K562 (cell line): ENCODE results near the gene TEX50. TPM values are rescaled to one million over a fixed set of nuclear protein-coding genes. Genes with fewer than 3 reads are reported as not detected.
A peak's percentile ranks its signal among the peaks of the same experiment; 100 is the strongest.

Experiments used
- ATAC-seq: fragments of 200-7000 bp; cut with Tn5 transposase; 3 replicates; pipeline ENCODE4 v1.9.1; 2020; ENCODE audit warnings: moderate library complexity
- BruUV-seq: library from RNA; stranded (reverse); fragments of 400-500 nt; replicated peaks from 2 replicates; lab custom pipeline; 2021; lab: Mats Ljungman, UMichigan
- CTCF ChIA-PET: fragments of 300-600 bp; formaldehyde crosslinking; extraction: SDS; loops from one replicate; lab custom pipeline; 2021; ENCODE audit warnings: low intra/inter-chr PET ratio; lab: Yijun Ruan, JAX
- POLR2A ChIA-PET: fragments of 300-600, 350-650 bp; sonication (Branson Sonifier 250); formaldehyde crosslinking; extraction: SDS; loops from one replicate; lab custom pipeline; 2021; ENCODE audit warnings: antibody characterized with exemption, inconsistent platforms; lab: Yijun Ruan, JAX
- DNase-seq, 4 experiments: peaks; one replicate each; pipeline versions ENCODE4 v3.0.0 to v3.0.0-alpha.2; 2011 to 2018; ENCODE audit warnings: low spot score in 3 of 4, mixed read lengths in 3 of 4; ENCODE audit errors: extremely low read depth in 1 of 4
- FAIRE-seq: peaks from 2 replicates; lab custom pipeline; 2011; peaks lifted over from hg19 to GRCh38; lab: Jason Lieb, UNC
- H2AFZ ChIP-seq: 2 replicates; pipeline ENCODE4 v1.6.0; 2011; ENCODE audit warnings: low read depth, low read length, control low read depth, inconsistent platforms
- H3K27ac ChIP-seq: fragments of 200-600 bp; 3 replicates; pipeline ENCODE4 v1.8.0; 2011; ENCODE audit warnings: low read depth, mild to moderate bottlenecking, control low read depth, inconsistent platforms, low read length, moderate library complexity, mixed read lengths; ENCODE audit errors: extremely low read depth
- H3K27me3 ChIP-seq, 2 experiments: fragments of 300-600 bp in 1 of 2; 2 replicates in 1 of 2; 3 replicates in 1 of 2; pipeline versions ENCODE4 v1.6.0 to v1.8.0; 2011; ENCODE audit warnings: inconsistent platforms in 2 of 2, low read length in 2 of 2, mild to moderate bottlenecking in 1 of 2, mixed read lengths in 1 of 2, moderate library complexity in 1 of 2; ENCODE audit not compliant: control insufficient read depth in 2 of 2, insufficient read depth in 2 of 2
- H3K36me3 ChIP-seq: fragments of 300-600 bp; 3 replicates; pipeline ENCODE4 v1.8.0; 2011; ENCODE audit warnings: mild to moderate bottlenecking, low read length, inconsistent platforms; ENCODE audit not compliant: control insufficient read depth, insufficient read depth
- H3K4me1 ChIP-seq, 2 experiments: fragments of 200-600 bp in 1 of 2; replicated peaks in 1 of 2; 2 replicates in 1 of 2; 3 replicates in 1 of 2; pipeline versions ENCODE4 v1.5.1 to v1.8.0; 2011; ENCODE audit warnings: inconsistent platforms in 2 of 2, low read length in 2 of 2, mild to moderate bottlenecking in 1 of 2, mixed read lengths in 1 of 2, moderate library complexity in 1 of 2; ENCODE audit not compliant: control insufficient read depth in 2 of 2, insufficient read depth in 2 of 2
- H3K4me2 ChIP-seq: 2 replicates; pipeline ENCODE4 v1.6.1; 2011; ENCODE audit warnings: low read length, control low read depth, inconsistent platforms, mixed read lengths; ENCODE audit not compliant: insufficient read depth
- H3K4me3 ChIP-seq: fragments of 200-600 bp; sonication (generic), shearing (Covaris generic); 2 replicates; pipeline ENCODE4 v1.5.1; 2016; ENCODE audit warnings: control low read depth, inconsistent platforms
- H3K79me2 ChIP-seq: fragments of 200-600 bp; 3 replicates; pipeline ENCODE4 v1.8.0; 2011; ENCODE audit warnings: low read length, inconsistent platforms; ENCODE audit not compliant: control insufficient read depth, insufficient read depth
- H3K9ac ChIP-seq, 2 experiments: 2 replicates each; pipeline versions ENCODE4 v1.6.0 to v1.6.1; 2011; ENCODE audit warnings: low read depth in 2 of 2, low read length in 2 of 2, control low read depth in 1 of 2, inconsistent platforms in 1 of 2, mild to moderate bottlenecking in 1 of 2, mixed read lengths in 1 of 2; ENCODE audit not compliant: insufficient read depth in 1 of 2
- H3K9me1 ChIP-seq: one replicate; pipeline ENCODE4 v1.6.0; 2011; ENCODE audit warnings: inconsistent platforms, mild to moderate bottlenecking, low read length, moderate library complexity; ENCODE audit not compliant: control insufficient read depth, insufficient read depth
- H3K9me3 ChIP-seq: replicated peaks from 2 replicates; pipeline ENCODE4 v1.5.1; 2011; ENCODE audit warnings: low read depth, low read length, inconsistent platforms; ENCODE audit not compliant: control insufficient read depth, insufficient read depth
- H4K20me1 ChIP-seq: replicated peaks from 2 replicates; pipeline ENCODE4 v1.6.1; 2011; ENCODE audit warnings: low read length, inconsistent platforms, mixed read lengths; ENCODE audit not compliant: control insufficient read depth, insufficient read depth
- BRF2 ChIP-seq: IDR thresholded peaks from 3 replicates; pipeline ENCODE4 v1.6.1; 2011; ENCODE audit warnings: borderline replicate concordance, mild to moderate bottlenecking; ENCODE audit not compliant: insufficient read length, insufficient read depth
- CAMTA2 ChIP-seq: fragments of 250-450 bp; sonication (Bioruptor Pico); conservative IDR thresholded peaks from 2 replicates; pipeline ENCODE4 v1.5.1; 2022
- CBX3 ChIP-seq, 2 experiments: IDR thresholded peaks; 1 replicate in 1 of 2; 2 replicates in 1 of 2; pipeline ENCODE4 v1.6.1; 2012; ENCODE audit warnings: inconsistent platforms in 2 of 2, low read length in 2 of 2, borderline replicate concordance in 1 of 2, control low read depth in 1 of 2
- ESRRA ChIP-seq: fragments of 450-650 bp; IDR thresholded peaks from 2 replicates; pipeline ENCODE4 v1.6.1; 2014; ENCODE audit warnings: low read depth, mild to moderate bottlenecking, moderate library complexity, borderline replicate concordance
- GATA2 ChIP-seq: sonication (generic); formaldehyde crosslinking; IDR thresholded peaks from 2 replicates; pipeline ENCODE4 v1.4.0; 2020; ENCODE audit warnings: mild to moderate bottlenecking, missing genetic modification reagents
- MAFF ChIP-seq: IDR thresholded peaks from 2 replicates; pipeline ENCODE4 v1.6.1; 2012; ENCODE audit warnings: low read length, improper control_type of control experiment
- NUFIP1 ChIP-seq: fragments of 450-650 bp; IDR thresholded peaks from 2 replicates; pipeline ENCODE4 v1.6.1; 2018; ENCODE audit not compliant: partially characterized antibody
- RCOR1 ChIP-seq, 2 experiments: IDR thresholded peaks; 2 replicates each; pipeline ENCODE4 v1.6.1; 2012; ENCODE audit warnings: low read depth in 2 of 2, low read length in 2 of 2, borderline replicate concordance in 1 of 2, improper control_type of control experiment in 1 of 2
- RFX7 ChIP-seq: fragments of 250-450 bp; sonication (Bioruptor Pico); IDR thresholded peaks from 2 replicates; pipeline ENCODE4 v1.5.1; 2021; ENCODE audit warnings: mild to moderate bottlenecking
- SIN3A ChIP-seq, 2 experiments: fragments of 150-350 bp in 1 of 2; IDR thresholded peaks; 2 replicates each; pipeline ENCODE4 v1.6.1; 2011 to 2016; ENCODE audit warnings: borderline replicate concordance in 2 of 2, low read depth in 2 of 2, low read length in 2 of 2, mild to moderate bottlenecking in 2 of 2, moderate library complexity in 2 of 2; ENCODE audit not compliant: control insufficient read depth in 1 of 2
- SPI1 ChIP-seq: IDR thresholded peaks from 2 replicates; pipeline ENCODE4 v1.6.1; 2011; ENCODE audit warnings: low read depth, low read length, control low read depth, borderline replicate concordance
- SRSF7 ChIP-seq: fragments of 200-400 bp; formaldehyde crosslinking; optimal IDR thresholded peaks from 2 replicates; pipeline ENCODE3; 2017; ENCODE audit warnings: mild to moderate bottlenecking, low read depth, low read length
- TFE3 ChIP-seq: fragments of 450-650 bp; formaldehyde crosslinking; IDR thresholded peaks from 2 replicates; pipeline ENCODE4 v1.4.0; 2020; ENCODE audit warnings: mild to moderate bottlenecking, mixed read lengths
- ZNF830 ChIP-seq: fragments of 250-450 bp; sonication (Bioruptor Pico); IDR thresholded peaks from 2 replicates; pipeline ENCODE4 v1.5.0; 2021; ENCODE audit warnings: mild to moderate bottlenecking
- WGBS: fragments of 100-300 bp; shearing (Covaris generic); methylation state at CpG from one replicate; pipeline ENCODE4 v1.1.6; 2016; ENCODE audit warnings: low coverage, mixed read lengths; ENCODE audit not compliant: insufficient coverage; ENCODE audit errors: missing lambda C conversion rate; 5-methylcytosine and 5-hydroxymethylcytosine counted together
- in situ Hi-C: fragments of 300-500 bp; cut with MboI; formaldehyde crosslinking; loops from 4 replicates; pipeline ENCODE4 v1.15.0; 2018; ENCODE audit warnings: inconsistent platforms, mixed read lengths
- intact Hi-C: fragments of 100-400 bp; cut with micrococcal nuclease; formaldehyde crosslinking; loops from 2 replicates; pipeline ENCODE4 v1.14.2; 2022
- polyA plus RNA-seq, 8 experiments: library from polyadenylated mRNA; depleted of rRNA in 4 of 8; stranded (reverse) in 5 of 8; unstranded in 3 of 8; fragments of >200 nt; fragmentation: Nextera tagmentation in 2 of 8; fragmentation: Illumina TruSeq in 1 of 8; extraction: Ambion mirVana in 2 of 8; extraction: Trizol in 1 of 8; gene quantifications; 2 replicates each; pipeline versions ENCODE4 v1.2.1 to v1.2.3, GENCODE V29; 2011 to 2014; ENCODE audit warnings: inconsistent platforms in 1 of 8, missing spikeins in 1 of 8
- total RNA-seq, 7 experiments: library from RNA; depleted of rRNA in 6 of 7; stranded (reverse); fragments of >200 nt in 6 of 7; fragmentation: Illumina TruSeq in 2 of 7; extraction: Trizol in 2 of 7; gene quantifications; 2 replicates each; pipeline versions ENCODE4 v1.2.1 to v1.2.3, GENCODE V29; 2011 to 2021; ENCODE audit warnings: low replicate concordance in 1 of 7

The TEX50 gene
- total and polyA plus RNA-seq, 9 of the 15 experiments (the other 6 are each of a cell fraction or from before 2014, with no cell fraction given) = not detected

- Histone ChIP-seq H3K27ac (no peak overlapping the region), H3K4me1 (no peaks in the 10 kb centered on the region), H3K79me2 (no peaks in the 10 kb centered on the region), H2AFZ (peak overlapping the region; percentile 37), H3K9ac (no peak overlapping the region), H3K4me3 (no peak overlapping the region), H4K20me1 (no peaks in the 10 kb centered on the region), H3K27me3 (no peaks in the 10 kb centered on the region), H3K36me3 (no peaks in the 10 kb centered on the region), H3K4me2 (no peak overlapping the region), H3K9me1 (no peaks in the 10 kb centered on the region), H3K9me3 (no peaks in the 10 kb centered on the region)
- ChIA-PET CTCF (no interaction called here), POLR2A (interaction anchor here (0.6 to 0.7 kb wide), 2 partner anchors 54 to 205 kb away, joined by 3 read pairs; partner anchors contain the start of genes GAS5 and ZBTB37)
- ATAC-seq (peak; percentile 46; the same call in 2 of the 3 replicates), FAIRE-seq (no peak), DNase-seq (no peak)
- intact Hi-C loops = no loop called here
- in situ Hi-C loops = no loop called here
- 61% methylated on average over 3 of the region's 3 CpGs for WGBS
- TF ChIP-seq GATA2 (peak; percentile 32; the same call in 1 of the 2 replicates), SPI1 (peak; percentile 30; the same call in 1 of the 2 replicates), ESRRA (peak; percentile 48), RFX7 (no peak)
- no TSS peak for BruUV-seq
Observed at GRCh38 chr1:173663159-173663558, 28.0 kb downstream of the TEX50 start.

DNA sequence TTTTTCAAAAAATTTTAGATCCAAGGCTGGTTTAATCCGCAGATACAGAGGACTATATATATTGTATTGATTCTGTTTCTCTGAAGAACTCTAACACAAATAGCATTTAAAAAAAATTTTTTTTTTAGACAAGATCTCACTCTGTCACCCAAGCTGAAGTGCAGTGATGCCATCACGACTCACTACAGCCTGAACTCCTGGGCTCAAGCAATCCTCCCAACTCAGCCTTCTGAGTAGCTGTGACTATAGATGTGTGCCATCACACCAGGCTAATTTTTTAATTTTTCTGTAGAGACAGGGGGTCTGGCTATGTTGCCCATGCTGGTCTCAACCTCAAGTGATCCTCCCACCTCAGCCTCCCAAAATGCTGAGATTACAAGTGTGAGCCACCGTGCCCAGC, 31.5 kb downstream of the TEX50 start:
- Histone ChIP-seq H3K9me3 (0 out of 2 replicates have a peak, but pooled peaks cover 5% of the 10 kb centered on the region), H3K4me2 (no peak overlapping the region), H3K27me3 (no peaks in the 10 kb centered on the region), H3K4me3 (no peak overlapping the region), H3K4me1 (peaks cover 14 to 16% of the 10 kb centered on the region in 2 experiments), H3K79me2 (no peaks in the 10 kb centered on the region), H3K36me3 (no peaks in the 10 kb centered on the region), H3K9ac (no peak overlapping the region), H3K9me1 (no peaks in the 10 kb centered on the region), H4K20me1 (no peaks in the 10 kb centered on the region), H2AFZ (no peak overlapping the region), H3K27ac (no peak overlapping the region)
- CTCF ChIA-PET = no interaction called here
- DNase-seq (no peak), ATAC-seq (no peak), FAIRE-seq (no peak)
- intact Hi-C loops = no loop called here
- in situ Hi-C loops = no loop called here
- 48% methylated on average over 3 of the region's 3 CpGs for WGBS
- no TSS peak for BruUV-seq
- POLR2A ChIA-PET = interaction anchor here (1.8 kb wide), 1 partner anchor 27 kb away, joined by 4 read pairs; no protein-coding TSS in a partner anchor
- TF ChIP-seq ZNF830 (no peak), RCOR1 (IDR thresholded peaks at IDR 0.05; ENCODE audit: borderline replicate concordance in 1 of 2, low read depth in 2 of 2, low read length in 2 of 2) (no peak), CBX3 (IDR thresholded peaks at IDR 0.05; ENCODE audit: borderline replicate concordance in 1 of 2, low read length in 2 of 2) (no peak), SIN3A (IDR thresholded peaks at IDR 0.05; ENCODE audit: borderline replicate concordance in 2 of 2, control insufficient read depth in 1 of 2, low read depth in 2 of 2, low read length in 2 of 2) (no peak), SRSF7 (no peak), NUFIP1 (no peak), BRF2 (no peak), CAMTA2 (CRISPR knock-in tag) (no peak), MAFF (no peak), TFE3 (CRISPR knock-in tag) (no peak)
